ENCODE measurements around the gene AMPD3. TPM values are rescaled to one million over a fixed set of nuclear protein-coding genes. Genes with fewer than 3 reads are reported as not detected.

The AMPD3 gene
- polyA plus RNA-seq, 1 of the 3 experiments (the other 2 are of a cell fraction), result 1.7 TPM

GRCh38 chr11:10497371-10498021 is 42.4 kb downstream of the AMPD3 start:
- H3K9ac ChIP-seq, result no peak overlapping the region
- TF ChIP-seq SMC3 (IDR thresholded peaks at IDR 0.05; ENCODE audit: low read depth, low read length) (no peak), FOSL2 (IDR thresholded peaks at IDR 0.05; ENCODE audit: borderline replicate concordance, low read depth) (no peak), YY1 (IDR thresholded peaks at IDR 0.05; ENCODE audit: low read depth) (no peak), RFX5 (IDR thresholded peaks at IDR 0.05; ENCODE audit: low read length) (no peak), MEF2A (IDR thresholded peaks at IDR 0.05; ENCODE audit: borderline replicate concordance, low read depth) (no peak), SIN3A (IDR thresholded peaks at IDR 0.05; ENCODE audit: borderline replicate concordance, low read depth, low read length) (no peak), MAX (IDR thresholded peaks at IDR 0.05; ENCODE audit: low read depth) (no peak)
- TF ChIP-seq, protein P1, sequence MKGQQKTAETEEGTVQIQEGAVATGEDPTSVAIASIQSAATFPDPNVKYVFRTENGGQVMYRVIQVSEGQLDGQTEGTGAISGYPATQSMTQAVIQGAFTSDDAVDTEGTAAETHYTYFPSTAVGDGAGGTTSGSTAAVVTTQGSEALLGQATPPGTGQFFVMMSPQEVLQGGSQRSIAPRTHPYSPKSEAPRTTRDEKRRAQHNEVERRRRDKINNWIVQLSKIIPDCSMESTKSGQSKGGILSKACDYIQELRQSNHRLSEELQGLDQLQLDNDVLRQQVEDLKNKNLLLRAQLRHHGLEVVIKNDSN (IDR thresholded peaks at IDR 0.05; ENCODE audit: borderline replicate concordance, low read depth), result no peak
- TF ChIP-seq, protein P2, sequence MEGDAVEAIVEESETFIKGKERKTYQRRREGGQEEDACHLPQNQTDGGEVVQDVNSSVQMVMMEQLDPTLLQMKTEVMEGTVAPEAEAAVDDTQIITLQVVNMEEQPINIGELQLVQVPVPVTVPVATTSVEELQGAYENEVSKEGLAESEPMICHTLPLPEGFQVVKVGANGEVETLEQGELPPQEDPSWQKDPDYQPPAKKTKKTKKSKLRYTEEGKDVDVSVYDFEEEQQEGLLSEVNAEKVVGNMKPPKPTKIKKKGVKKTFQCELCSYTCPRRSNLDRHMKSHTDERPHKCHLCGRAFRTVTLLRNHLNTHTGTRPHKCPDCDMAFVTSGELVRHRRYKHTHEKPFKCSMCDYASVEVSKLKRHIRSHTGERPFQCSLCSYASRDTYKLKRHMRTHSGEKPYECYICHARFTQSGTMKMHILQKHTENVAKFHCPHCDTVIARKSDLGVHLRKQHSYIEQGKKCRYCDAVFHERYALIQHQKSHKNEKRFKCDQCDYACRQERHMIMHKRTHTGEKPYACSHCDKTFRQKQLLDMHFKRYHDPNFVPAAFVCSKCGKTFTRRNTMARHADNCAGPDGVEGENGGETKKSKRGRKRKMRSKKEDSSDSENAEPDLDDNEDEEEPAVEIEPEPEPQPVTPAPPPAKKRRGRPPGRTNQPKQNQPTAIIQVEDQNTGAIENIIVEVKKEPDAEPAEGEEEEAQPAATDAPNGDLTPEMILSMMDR (IDR thresholded peaks at IDR 0.05), result no peak
- TF ChIP-seq, protein P3, sequence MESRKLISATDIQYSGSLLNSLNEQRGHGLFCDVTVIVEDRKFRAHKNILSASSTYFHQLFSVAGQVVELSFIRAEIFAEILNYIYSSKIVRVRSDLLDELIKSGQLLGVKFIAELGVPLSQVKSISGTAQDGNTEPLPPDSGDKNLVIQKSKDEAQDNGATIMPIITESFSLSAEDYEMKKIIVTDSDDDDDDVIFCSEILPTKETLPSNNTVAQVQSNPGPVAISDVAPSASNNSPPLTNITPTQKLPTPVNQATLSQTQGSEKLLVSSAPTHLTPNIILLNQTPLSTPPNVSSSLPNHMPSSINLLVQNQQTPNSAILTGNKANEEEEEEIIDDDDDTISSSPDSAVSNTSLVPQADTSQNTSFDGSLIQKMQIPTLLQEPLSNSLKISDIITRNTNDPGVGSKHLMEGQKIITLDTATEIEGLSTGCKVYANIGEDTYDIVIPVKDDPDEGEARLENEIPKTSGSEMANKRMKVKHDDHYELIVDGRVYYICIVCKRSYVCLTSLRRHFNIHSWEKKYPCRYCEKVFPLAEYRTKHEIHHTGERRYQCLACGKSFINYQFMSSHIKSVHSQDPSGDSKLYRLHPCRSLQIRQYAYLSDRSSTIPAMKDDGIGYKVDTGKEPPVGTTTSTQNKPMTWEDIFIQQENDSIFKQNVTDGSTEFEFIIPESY (IDR thresholded peaks at IDR 0.05; ENCODE audit: borderline replicate concordance, low read depth), result no peak
- H4K20me1 ChIP-seq (ENCODE audit: insufficient read depth), result no peaks in the 10 kb centered on the region
- 94% methylated on average over 18 of the region's 18 CpGs for WGBS (ENCODE audit: low lambda C conversion rate)
- H3K4me3 ChIP-seq (ENCODE audit: low read depth in 2 of 2, low read length in 1 of 2), result no peak overlapping the region
- H3K27ac ChIP-seq (ENCODE audit: low read depth in 2 of 2, low read length in 1 of 2), result no peak overlapping the region
- no peaks in the 10 kb centered on the region for H3K4me1 ChIP-seq (ENCODE audit: control insufficient read depth in 1 of 2, insufficient read depth in 2 of 2, low read depth in 1 of 2, low read length in 1 of 2)
- CTCF ChIA-PET, result no interaction called here
- DNase-seq, result no peak
- no peaks in the 10 kb centered on the region for H3K27me3 ChIP-seq (ENCODE audit: insufficient read depth)
- POLR2A ChIA-PET, result no interaction called here
- H3K79me2 ChIP-seq (ENCODE audit: insufficient read depth), result no peaks in the 10 kb centered on the region
- no peaks in the 10 kb centered on the region for H3K9me3 ChIP-seq
- H3F3A ChIP-seq (replicated peaks; ENCODE audit: insufficient read depth), result no peaks in the 10 kb centered on the region
- no peak overlapping the region for H3K4me2 ChIP-seq
- no peaks in the 10 kb centered on the region for H3K36me3 ChIP-seq (replicated peaks in 1 of 2; ENCODE audit: control insufficient read depth in 1 of 2, insufficient read depth in 2 of 2, low read length in 1 of 2)
- no peak overlapping the region for H2AFZ ChIP-seq (ENCODE audit: low read depth)
- H3K9me2 ChIP-seq, result no peaks in the 10 kb centered on the region

DNA sequence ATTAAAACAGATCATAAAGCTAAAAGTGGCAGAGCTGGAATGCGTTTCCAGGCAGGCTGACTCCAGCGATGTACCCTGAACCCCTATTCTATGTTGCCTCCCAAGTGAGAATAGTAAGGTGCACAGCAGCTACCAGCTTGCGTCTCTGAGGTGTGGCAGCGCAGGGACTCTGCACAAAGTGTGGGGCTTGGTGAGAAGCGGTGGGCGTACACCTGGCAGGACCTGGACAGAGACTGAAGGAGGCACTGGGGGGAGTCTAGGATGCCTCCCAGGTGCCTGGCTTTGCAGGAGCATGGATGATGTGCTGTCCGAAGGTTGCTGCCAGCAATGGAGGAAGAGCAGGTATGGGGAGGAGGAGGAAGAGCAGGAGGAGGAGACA is 42.9 kb downstream of the AMPD3 start:
- Histone ChIP-seq H3K79me2 (ENCODE audit: insufficient read depth) (no peaks in the 10 kb centered on the region), H3K9ac (no peak overlapping the region), H3K4me3 (ENCODE audit: low read depth in 2 of 2, low read length in 1 of 2) (no peak overlapping the region), H3F3A (replicated peaks; ENCODE audit: insufficient read depth) (no peaks in the 10 kb centered on the region), H3K4me1 (ENCODE audit: control insufficient read depth in 1 of 2, insufficient read depth in 2 of 2, low read depth in 1 of 2, low read length in 1 of 2) (no peaks in the 10 kb centered on the region), H3K4me2 (no peak overlapping the region), H3K36me3 (replicated peaks in 1 of 2; ENCODE audit: control insufficient read depth in 1 of 2, insufficient read depth in 2 of 2, low read length in 1 of 2) (no peaks in the 10 kb centered on the region), H4K20me1 (ENCODE audit: insufficient read depth) (no peaks in the 10 kb centered on the region), H3K9me3 (no peaks in the 10 kb centered on the region), H3K9me2 (no peaks in the 10 kb centered on the region), H3K27me3 (ENCODE audit: insufficient read depth) (no peaks in the 10 kb centered on the region), H3K27ac (ENCODE audit: low read depth in 2 of 2, low read length in 1 of 2) (no peak overlapping the region), H2AFZ (ENCODE audit: low read depth) (no peak overlapping the region)
- POLR2A ChIA-PET, result no interaction called here
- CTCF ChIA-PET, result no interaction called here
- 95% methylated on average over 6 of the region's 7 CpGs for WGBS (ENCODE audit: low lambda C conversion rate)
- TF ChIP-seq NFIC (IDR thresholded peaks at IDR 0.05; ENCODE audit: borderline replicate concordance) (no peak), GABPA (IDR thresholded peaks at IDR 0.05; ENCODE audit: low read depth) (no peak), TEAD4 (IDR thresholded peaks at IDR 0.05; ENCODE audit: borderline replicate concordance, insufficient read depth) (no peak), SIN3A (IDR thresholded peaks at IDR 0.05; ENCODE audit: borderline replicate concordance, low read depth, low read length) (no peak), ELF1 (IDR thresholded peaks at IDR 0.05) (no peak), NRF1 (IDR thresholded peaks at IDR 0.05; ENCODE audit: low read depth, low read length) (no peak), POLR2AphosphoS5 (IDR thresholded peaks at IDR 0.05; ENCODE audit: low read depth, low read length) (no peak)
- TF ChIP-seq, protein P3 (IDR thresholded peaks at IDR 0.05; ENCODE audit: borderline replicate concordance, low read depth), result no peak
- DNase-seq, result no peak
